Smooth muscle cell (in vitro differentiated cells): Measurements from ENCODE around the gene DNMBP. TPM values are rescaled to one million over a fixed set of nuclear protein-coding genes. Genes with fewer than 3 reads are reported as not detected.
A peak's percentile ranks its signal among the peaks of the same experiment; 100 is the strongest.
"Not testable (repeated sequence)": the region's sequence is repeated elsewhere in the genome, so short reads cannot be mapped to it uniquely, and the experiment has no call there.

Source experiments
- DNase-seq: peaks from one replicate; lab custom pipeline; 2025; ENCODE audit not compliant: unreplicated experiment; lab: John Stamatoyannopoulos, UW
- H2AFZ ChIP-seq: fragments of 200-600 bp; sonication (generic); 2 replicates; pipeline ENCODE4 v1.6.0; 2016; ENCODE audit warnings: antibody characterized with exemption, low read depth, mild to moderate bottlenecking
- H3F3A ChIP-seq: fragments of 200-600 bp; sonication (generic); 2 replicates; pipeline ENCODE4 v1.6.0; 2017; ENCODE audit warnings: antibody characterized with exemption, low read depth
- H3K27ac ChIP-seq: fragments of 200-600 bp; sonication (generic); 2 replicates; pipeline ENCODE4 v1.5.1; 2016; ENCODE audit warnings: low read depth, mild to moderate bottlenecking
- H3K27me3 ChIP-seq: fragments of 200-600 bp; sonication (generic); 2 replicates; pipeline ENCODE4 v1.6.1; 2016; ENCODE audit warnings: low read depth, mild to moderate bottlenecking
- H3K36me3 ChIP-seq: fragments of 200-600 bp; sonication (generic); 2 replicates; pipeline ENCODE4 v1.5.1; 2016; ENCODE audit warnings: low read depth
- H3K4me1 ChIP-seq: fragments of 200-600 bp; sonication (generic); 2 replicates; pipeline ENCODE4 v1.5.1; 2016; ENCODE audit warnings: low read depth
- H3K4me2 ChIP-seq: fragments of 200-600 bp; sonication (generic); 2 replicates; pipeline ENCODE4 v1.6.0; 2016; ENCODE audit warnings: mild to moderate bottlenecking
- H3K4me3 ChIP-seq: fragments of 200-600 bp; sonication (generic); 2 replicates; pipeline ENCODE4 v1.5.1; 2016; ENCODE audit warnings: mild to moderate bottlenecking
- H3K79me2 ChIP-seq: fragments of 200-600 bp; sonication (generic); 2 replicates; pipeline ENCODE4 v1.6.0; 2016; ENCODE audit warnings: low read depth, mild to moderate bottlenecking
- H3K9ac ChIP-seq: fragments of 200-600 bp; sonication (generic); 2 replicates; pipeline ENCODE4 v1.6.0; 2016; ENCODE audit warnings: low read depth
- H3K9me3 ChIP-seq: fragments of 200-600 bp; sonication (generic); replicated peaks from 2 replicates; pipeline ENCODE4 v1.5.1; 2016; ENCODE audit warnings: low read depth
- H4K20me1 ChIP-seq: fragments of 200-600 bp; sonication (generic); 2 replicates; pipeline ENCODE4 v1.6.0; 2016; ENCODE audit warnings: low read depth
- WGBS: methylation state at CpG from one replicate; pipeline ENCODE4 v1.1.7; 2016; ENCODE audit warnings: low lambda C conversion rate; 5-methylcytosine and 5-hydroxymethylcytosine counted together
- polyA plus RNA-seq: library from polyadenylated mRNA; unstranded; fragments of >200 nt; fragmentation: Nextera tagmentation; extraction: Ambion mirVana; gene quantifications from 2 replicates; pipeline ENCODE4 v1.2.1, GENCODE V29; 2016
- total RNA-seq: library from RNA; depleted of rRNA; stranded (reverse); fragments of >200 nt; gene quantifications from 2 replicates; pipeline ENCODE4 v1.2.3, GENCODE V29; 2014
- TF ChIP-seq, protein P1 (sequence below): fragments of 200-600 bp; sonication (generic); IDR thresholded peaks from 2 replicates; pipeline ENCODE4 v1.5.1; 2017; ENCODE audit warnings: borderline replicate concordance, mild to moderate bottlenecking, antibody characterized with exemption; ENCODE audit not compliant: insufficient read depth, poor library complexity, severe bottlenecking

The DNMBP gene
- total and polyA plus RNA-seq, 2 experiments from 2014 or later: 9.4 to 17.9 TPM

DNA sequence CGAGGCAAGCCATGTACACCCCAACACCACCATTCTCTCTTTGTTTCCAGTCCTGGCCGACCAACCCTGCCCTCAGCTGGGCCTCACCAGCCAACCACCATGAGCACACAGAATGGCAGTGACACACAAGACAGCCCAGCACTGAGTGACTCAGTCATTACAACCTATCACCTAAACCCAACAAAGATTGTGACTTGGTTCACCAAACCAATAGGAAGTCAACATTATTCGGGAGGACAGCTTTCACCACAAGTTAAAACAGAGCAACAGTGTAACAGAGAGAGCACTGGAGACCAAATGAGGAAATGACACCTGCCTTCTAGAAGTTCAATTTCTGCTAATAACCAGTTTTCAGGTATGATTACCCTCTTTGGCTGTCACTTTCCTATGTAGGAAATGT lies 72.1 kb downstream of the DNMBP start:
- H3F3A ChIP-seq: no peaks in the 10 kb centered on the region
- no peak overlapping the region for H3K27ac ChIP-seq
- peaks cover 51% of the 10 kb centered on the region for H3K79me2 ChIP-seq

DNA sequence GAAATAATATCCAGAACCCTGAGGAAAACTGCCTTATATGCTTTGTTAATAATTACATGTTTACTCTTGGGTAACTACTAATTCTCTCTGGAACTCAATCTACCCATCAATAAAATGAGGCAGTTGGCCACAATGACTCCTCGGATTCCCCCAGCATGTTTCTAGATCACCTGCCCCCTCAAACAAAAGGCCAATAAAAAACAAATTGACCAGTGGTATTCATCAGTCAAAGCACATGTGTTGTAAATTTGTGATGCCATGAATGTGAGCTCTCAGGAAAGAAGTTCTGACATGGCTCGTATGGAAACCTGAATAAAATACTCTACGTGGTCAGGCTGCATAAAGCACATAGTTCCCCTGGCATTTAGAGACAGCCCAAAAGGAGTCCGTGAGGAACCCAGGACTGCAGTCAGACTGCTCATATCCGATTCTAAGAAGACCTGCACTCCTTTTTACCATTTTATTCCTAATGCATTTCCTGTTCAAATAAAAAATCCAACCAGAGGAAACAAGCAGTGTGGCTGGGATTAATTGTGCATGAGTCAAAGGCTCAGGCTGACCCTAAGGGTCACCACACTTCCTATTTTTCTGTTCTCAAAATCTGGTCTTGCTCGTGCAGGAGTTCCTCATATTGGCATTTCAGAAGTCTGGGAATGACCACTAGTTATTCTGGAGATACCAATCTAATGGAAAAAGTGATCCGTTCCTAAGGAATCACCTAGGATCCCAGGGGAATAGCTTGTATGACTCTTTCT lies 77.4 kb downstream of the DNMBP start:
- H3F3A ChIP-seq: peaks cover 10% of the 10 kb centered on the region
- peak overlapping the region; percentile 88 for H3K27ac ChIP-seq
- H3K9ac ChIP-seq, H3K27me3 ChIP-seq, H2AFZ ChIP-seq, H3K4me3 ChIP-seq, H3K9me3 ChIP-seq, H3K36me3 ChIP-seq, DNase-seq: not testable (repeated sequence)
- WGBS: 69% methylated on average over 4 of the region's 7 CpGs
- peaks cover 36% of the 10 kb centered on the region for H3K79me2 ChIP-seq
- peaks cover 18% of the 10 kb centered on the region for H3K4me1 ChIP-seq
- H4K20me1 ChIP-seq: peaks cover 40% of the 10 kb centered on the region
- peak overlapping the region; percentile 52 for H3K4me2 ChIP-seq

More for the DNA sequence above, 72.1 kb downstream of the DNMBP start:
- no peaks in the 10 kb centered on the region for H3K4me1 ChIP-seq
- no peaks in the 10 kb centered on the region for H3K36me3 ChIP-seq
- H3K9me3 ChIP-seq: no peaks in the 10 kb centered on the region
- DNase-seq: no peak
- H3K4me2 ChIP-seq: no peak overlapping the region
- WGBS: 93% methylated on average over 3 of the region's 3 CpGs
- TF ChIP-seq, protein P1, sequence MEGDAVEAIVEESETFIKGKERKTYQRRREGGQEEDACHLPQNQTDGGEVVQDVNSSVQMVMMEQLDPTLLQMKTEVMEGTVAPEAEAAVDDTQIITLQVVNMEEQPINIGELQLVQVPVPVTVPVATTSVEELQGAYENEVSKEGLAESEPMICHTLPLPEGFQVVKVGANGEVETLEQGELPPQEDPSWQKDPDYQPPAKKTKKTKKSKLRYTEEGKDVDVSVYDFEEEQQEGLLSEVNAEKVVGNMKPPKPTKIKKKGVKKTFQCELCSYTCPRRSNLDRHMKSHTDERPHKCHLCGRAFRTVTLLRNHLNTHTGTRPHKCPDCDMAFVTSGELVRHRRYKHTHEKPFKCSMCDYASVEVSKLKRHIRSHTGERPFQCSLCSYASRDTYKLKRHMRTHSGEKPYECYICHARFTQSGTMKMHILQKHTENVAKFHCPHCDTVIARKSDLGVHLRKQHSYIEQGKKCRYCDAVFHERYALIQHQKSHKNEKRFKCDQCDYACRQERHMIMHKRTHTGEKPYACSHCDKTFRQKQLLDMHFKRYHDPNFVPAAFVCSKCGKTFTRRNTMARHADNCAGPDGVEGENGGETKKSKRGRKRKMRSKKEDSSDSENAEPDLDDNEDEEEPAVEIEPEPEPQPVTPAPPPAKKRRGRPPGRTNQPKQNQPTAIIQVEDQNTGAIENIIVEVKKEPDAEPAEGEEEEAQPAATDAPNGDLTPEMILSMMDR: no peak
- no peak overlapping the region for H3K9ac ChIP-seq
- H2AFZ ChIP-seq: no peak overlapping the region
- H4K20me1 ChIP-seq: peaks cover 28% of the 10 kb centered on the region
- no peaks in the 10 kb centered on the region for H3K27me3 ChIP-seq
- no peak overlapping the region for H3K4me3 ChIP-seq

DNA sequence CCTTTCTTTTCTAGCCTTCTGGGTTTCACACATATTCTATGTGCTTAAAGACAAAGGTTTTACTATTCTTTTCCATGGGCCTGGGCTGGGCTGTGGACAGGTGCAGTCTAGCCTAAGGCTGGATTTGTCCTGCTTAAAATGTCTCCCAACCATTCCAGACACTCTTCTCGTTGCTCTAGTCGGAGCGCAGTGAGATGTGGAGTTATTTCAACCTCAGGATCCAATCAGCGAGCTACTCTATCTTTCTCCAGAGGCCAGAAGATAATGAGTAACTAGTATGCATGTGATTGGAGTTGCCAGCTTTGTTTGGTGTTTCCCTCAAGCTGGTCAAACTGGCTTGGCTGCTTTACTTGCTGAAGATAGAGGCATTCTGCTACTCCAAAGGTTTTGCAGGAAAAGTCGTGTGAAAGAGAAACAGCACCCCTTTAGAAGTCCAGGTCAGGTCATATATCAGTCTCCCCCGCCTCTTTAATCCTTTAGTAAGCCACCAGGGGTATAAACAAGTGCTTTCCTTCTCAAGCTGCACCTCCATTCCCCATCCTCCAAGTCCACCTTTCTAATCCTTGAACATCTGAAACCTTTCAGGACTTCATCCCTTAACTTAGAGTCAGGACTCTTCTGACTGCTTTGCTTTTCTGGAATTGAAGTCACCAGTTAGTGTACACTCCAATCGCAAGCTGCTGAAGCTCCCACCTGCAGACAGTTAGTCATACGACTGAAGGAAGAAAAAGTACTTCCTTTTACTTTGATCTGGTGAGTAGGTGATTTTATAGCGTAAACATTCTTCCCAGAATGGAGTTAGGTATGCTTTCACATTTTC lies 78.8 kb downstream of the DNMBP start:
- Histone ChIP-seq H3K36me3 (no peaks in the 10 kb centered on the region), H4K20me1 (peaks cover 42% of the 10 kb centered on the region), H3K9ac (peak overlapping the region; percentile 44), H3K27ac (peak overlapping the region; percentile 88), H2AFZ (no peak overlapping the region), H3K9me3 (no peaks in the 10 kb centered on the region), H3F3A (peaks cover 10% of the 10 kb centered on the region), H3K4me1 (peaks cover 18% of the 10 kb centered on the region), H3K4me2 (peak overlapping the region; percentile 52), H3K4me3 (peak overlapping the region; percentile 47), H3K27me3 (no peaks in the 10 kb centered on the region), H3K79me2 (peaks cover 39% of the 10 kb centered on the region)
- DNase-seq: no peak
- WGBS: 46% methylated on average over 9 of the region's 9 CpGs
- TF ChIP-seq, protein P1: no peak

DNA sequence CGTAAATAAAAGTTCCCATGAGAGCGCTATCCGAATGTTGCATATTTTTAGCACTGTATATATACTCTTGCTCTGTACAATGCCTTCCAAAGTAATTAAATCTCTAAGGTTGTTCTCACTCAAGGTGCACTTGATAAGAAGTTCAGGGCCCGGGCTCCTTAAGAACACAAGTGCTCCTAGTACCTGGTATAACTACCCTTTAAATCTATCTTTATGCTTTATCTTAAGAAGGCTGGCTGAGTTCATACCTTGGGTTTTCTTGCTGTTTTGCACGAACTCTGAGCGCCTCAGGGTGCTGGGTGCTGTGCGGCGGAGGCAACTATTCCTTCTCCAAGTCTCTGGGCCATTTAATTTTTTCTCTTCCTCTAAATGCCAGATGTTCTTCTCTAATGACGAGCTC lies 80.4 kb downstream of the DNMBP start:
- Histone ChIP-seq H3K36me3 (no peaks in the 10 kb centered on the region), H3K4me3 (peak overlapping the region; percentile 47), H2AFZ (no peak overlapping the region), H3K4me1 (peaks cover 18% of the 10 kb centered on the region), H3K79me2 (peaks cover 52% of the 10 kb centered on the region), H3K27ac (peak overlapping the region; percentile 10), H4K20me1 (peaks cover 53% of the 10 kb centered on the region), H3K9ac (no peak overlapping the region), H3K9me3 (no peaks in the 10 kb centered on the region), H3F3A (peaks cover 10% of the 10 kb centered on the region), H3K27me3 (no peaks in the 10 kb centered on the region), H3K4me2 (peak overlapping the region; percentile 44)
- WGBS: 94% methylated on average over 9 of the region's 9 CpGs
- TF ChIP-seq, protein P1: no peak
- no peak for DNase-seq
